SKM-1 (cell line): ENCODE measurements around the gene GOLGA6L7.
"Not testable (repeated sequence)": the region's sequence is repeated elsewhere in the genome, so short reads cannot be mapped to it uniquely, and the experiment has no call there.

Experiments used
- DNase-seq: peaks from one replicate; lab custom pipeline; 2025; ENCODE audit not compliant: unreplicated experiment; lab: John Stamatoyannopoulos, UW

Gene GOLGA6L7, protein sequence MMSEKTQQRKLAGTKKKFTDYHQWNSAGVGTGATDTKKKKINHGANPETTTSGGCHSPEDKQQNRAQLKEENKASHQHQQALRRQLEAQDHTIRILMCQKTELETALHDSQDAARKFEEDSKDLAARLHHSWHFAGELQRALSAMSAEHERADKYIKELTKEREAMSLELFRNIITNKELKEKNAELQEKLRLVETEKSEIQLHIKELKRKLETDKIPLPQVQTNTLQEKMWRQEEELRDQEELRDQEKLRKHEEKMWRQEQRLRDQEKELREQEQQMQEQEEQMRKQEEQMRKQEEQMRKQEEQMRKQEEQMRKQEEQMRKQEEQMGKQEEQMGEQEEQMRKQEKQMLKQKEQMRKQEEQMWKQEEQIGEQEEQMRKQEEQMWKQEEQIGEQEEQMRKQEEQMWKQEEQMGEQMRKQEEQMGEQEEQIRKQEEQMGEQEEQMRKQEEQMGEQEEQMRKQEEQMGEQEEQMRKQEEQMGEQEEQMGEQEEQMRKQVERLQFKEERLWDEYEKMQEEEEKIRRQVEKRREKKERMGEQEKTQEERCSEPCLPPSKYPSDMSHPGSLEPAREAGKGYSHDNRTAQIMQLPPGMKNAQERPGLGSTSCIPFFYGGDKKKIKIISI

DNA sequence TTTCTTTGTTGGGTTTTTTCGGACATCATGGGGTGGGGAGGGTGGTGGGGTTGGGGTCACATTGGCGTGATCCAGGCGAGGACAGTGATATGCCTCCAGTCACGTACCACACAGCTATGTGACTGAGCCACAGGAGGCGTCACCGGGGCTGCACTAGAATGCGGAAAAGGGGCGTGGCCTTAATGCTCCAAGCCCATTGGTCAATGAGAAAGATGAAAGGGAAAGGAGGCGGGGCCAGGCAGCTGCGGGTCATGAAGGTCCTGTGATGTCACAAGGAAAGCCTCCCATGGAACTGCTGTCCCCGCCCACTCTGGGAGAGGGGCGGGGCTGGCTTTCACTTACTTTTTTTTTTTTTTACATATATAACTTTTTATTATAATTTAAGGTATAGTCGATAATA is at the start of gene GOLGA6L7:
GOLGA6L7 (minus strand) TSS at position 124 of the 400 bp plus-strand sequence; CDS start at position 29, 95 bp downstream.
- DNase-seq: not testable (repeated sequence)

DNA sequence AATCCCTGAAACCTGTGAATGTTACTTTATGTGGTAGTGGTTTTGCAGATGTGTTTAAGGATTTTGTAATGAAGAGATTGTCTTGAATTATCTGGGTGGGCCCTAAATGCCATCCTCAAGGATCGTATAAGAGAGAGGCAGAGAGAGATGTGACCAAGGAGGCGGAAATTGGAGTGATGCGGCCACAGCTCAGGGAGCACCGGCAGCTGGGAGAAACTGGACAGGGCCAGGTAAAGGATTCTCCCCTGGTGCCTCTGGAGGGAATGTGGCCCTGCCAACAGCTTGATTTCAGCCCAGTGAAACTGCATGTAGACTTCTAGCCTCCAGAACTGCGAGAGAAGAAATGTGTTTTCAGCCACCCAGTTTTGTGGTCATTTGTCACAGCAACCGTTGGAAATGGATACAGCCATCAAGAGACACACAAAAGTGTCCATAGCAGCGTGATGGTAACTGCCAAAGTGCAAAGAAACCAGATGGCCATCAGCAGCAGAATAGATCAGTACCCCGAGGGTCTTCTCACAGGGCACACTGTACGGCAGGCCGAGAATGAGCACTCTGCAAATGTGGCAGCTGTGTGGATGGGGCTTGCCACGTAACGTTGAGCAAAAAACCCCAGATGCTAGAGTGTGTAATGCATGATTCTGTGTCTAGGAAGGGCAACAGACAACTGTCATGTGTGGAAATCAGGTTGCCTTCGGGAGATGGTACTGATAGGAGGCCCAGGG is 49.6 kb upstream of the GOLGA6L7 start:
- DNase-seq: no peak

DNA sequence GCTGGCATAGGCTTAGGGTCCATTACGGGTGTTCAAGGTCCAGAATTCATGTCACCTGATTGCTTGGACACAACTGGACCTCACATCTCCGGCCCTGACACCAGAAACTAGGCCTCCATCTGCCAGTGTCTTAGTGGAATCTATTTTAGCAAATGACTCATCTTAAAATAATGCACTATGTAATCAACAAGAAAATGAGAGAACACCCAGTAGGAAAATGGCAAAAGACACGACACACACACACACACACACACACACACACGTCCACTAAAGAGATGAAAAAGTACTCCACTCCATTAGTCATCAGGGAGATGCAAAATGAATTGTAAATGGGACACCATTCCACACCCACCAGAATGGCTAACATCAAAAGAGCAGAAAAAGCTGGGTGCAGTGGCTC is 48.5 kb upstream of the GOLGA6L7 start:
- no peak for DNase-seq

DNA sequence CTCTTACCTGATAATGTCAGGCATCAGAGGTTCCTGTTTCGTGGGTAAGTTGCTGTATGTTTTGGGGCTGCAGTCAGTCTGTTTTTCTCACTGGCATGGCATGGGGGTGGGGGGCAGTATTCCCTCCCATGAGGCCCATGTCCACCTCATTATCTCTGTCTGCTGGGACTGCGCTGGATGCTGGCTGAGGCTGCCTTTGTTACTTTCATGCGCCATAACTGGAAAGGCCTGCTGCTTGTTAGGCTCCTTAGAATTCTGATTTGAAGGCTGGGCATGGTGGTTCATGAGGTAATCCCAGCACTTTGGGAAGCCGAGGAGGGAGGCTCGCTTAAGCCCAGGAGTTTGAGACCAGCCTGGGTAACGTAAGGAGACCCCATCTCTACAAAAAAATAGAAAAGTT is 47.1 kb upstream of the GOLGA6L7 start:
- DNase-seq: no peak

DNA sequence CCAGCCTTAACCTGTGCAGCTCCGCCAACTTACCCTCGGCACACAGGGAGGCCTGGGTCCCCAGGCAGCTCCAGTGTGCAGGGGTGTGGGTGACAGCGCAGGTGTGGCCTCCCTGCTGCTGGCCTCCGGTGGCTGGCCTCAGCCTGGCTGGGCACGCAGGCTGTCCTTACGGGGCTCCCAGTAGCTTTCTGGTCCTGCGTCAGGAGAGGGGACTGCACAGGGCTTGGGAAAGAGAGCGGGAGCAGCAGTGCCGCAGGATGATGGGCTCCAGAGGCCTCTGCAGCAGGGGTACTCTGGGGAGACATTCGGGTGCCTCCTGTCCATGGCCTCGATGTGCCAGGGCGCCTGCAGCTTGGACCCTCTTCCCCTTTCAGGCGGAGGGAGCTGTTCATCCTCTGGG is 46.7 kb upstream of the GOLGA6L7 start:
- DNase-seq: no peak

DNA sequence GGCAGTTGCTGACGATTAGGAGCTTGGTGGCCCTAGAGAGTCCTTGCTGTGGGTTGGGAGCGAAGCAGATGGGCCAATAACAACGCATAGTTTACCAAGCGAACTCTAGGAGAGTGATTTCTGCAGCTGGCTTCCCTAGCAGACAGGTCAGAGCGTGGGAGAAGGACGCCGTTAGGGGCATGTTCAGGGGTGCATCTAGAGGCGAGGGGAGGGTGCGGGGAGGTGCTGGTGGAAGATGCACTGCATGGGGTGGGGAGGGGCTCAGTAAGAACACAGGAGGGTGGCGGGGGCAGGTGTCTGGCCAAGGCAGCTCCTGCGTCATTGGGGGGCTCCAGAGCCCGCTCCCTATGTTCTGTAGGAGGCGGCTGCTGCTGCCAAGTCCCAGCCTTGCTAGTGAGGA is 46.2 kb upstream of the GOLGA6L7 start:
- DNase-seq: no peak

DNA sequence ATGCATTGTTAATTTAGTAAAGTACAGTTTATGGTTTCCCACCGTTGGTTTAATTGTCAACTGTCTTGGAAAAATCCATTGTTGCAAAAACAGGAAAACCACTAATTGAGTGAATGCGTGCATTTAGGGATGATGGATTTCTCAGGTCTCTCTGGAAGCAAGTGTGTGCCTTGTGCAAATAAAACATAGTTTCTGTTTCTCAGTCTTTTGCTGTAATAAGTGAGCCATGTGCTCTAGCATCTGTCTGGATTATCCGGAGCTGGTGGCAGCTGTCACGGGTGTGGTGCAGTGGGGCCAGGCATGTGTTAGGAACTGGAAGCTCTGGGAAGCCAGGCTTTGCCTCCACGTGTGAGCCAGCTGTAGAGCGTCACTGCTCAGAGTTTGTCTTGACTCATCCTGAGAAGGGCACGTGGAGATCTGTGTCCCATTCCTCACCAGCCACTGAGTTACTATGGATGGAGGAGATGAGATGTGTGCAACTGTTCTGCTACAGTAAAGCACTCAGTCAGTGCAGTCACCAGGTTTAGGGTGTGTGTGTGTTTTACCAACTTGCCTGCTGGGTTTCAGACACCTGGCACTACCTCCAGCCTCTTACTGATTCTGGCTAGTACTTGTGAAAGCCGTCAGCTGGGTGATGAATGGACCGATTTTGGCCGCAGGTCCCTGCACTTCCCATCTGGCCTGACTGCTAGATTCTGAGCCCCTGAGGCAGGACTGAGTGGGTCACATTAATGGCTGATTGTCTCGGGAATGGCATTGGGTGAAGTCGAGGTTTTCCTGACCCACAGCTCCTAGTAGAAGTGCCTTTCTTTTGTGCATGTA is 44.6 kb upstream of the GOLGA6L7 start:
- DNase-seq: no peak

DNA sequence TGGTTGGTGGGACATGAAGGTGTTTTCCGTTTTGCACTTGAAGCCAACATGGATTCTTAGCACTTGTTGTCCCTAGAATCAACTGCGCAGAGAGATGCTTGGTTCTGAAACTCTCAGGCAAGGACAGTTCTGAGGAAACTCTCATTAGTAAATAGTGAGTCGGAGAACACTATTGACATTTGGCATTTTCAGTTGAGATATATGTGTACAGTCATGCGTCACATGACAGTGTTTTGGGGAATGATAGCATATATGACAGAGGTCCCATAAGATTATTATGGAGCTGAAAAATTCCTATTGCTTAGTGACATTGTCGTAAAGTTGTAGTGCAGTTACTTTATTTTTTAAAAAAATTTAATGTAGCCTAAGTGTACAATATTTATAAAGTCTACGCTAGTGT is 43.1 kb upstream of the GOLGA6L7 start:
- no peak for DNase-seq

DNA sequence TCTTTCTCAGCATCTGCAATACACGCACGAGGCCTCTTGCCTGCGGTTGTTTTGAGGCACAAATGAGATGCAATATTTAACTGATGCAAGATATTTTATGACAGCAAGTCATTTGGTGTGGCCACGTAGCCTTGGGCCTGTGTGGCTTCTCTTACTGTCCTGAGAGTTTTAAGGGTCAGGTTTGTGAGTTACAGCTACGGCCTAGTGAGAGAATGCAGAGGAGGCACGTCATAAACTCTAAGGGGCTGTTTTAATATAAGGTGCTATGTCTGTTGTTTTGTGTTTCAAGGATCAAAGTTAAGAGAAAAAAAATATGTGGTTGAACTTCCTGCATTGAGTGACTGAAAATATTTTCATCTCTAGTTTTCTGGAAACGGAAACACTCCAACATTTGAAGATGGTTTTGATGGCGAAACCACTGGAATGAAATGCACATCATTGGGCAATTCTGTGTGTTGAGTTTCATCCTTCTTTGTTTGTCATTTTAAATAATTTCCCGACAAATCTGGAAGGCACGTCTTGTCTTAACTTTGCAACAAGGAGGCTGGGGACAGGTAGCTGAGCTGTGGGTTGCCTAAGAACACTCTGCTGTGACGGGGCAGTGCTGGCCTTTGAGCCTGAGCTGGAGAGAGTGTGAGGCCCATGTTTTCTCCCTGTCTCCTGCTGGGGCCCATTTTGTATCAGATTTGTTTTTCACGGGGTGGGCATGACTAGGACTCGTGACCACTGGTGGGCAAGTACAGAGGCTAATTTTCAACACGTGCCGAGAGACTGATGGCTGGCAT is 42.5 kb upstream of the GOLGA6L7 start:
- no peak for DNase-seq

DNA sequence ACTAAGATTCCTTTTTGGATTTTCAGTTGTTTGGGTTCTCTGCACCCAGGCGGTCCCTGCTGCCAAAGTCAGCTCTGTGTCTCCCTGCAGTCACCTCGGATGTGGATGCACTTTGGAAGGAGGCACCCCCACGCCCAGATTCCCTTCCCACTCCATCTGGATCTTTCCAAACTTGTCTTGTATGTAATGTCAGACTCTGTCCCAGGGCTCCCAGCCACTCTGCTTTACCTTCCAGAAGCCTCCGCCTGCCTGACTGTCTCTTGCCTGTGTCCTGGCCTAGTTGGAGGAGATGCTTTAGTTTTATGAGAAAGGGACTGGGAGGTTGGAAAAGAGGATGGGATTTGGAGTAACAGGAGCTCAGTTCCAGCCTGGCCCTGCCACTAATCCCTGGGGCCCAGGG is 41.8 kb upstream of the GOLGA6L7 start:
- DNase-seq: not testable (repeated sequence)

DNA sequence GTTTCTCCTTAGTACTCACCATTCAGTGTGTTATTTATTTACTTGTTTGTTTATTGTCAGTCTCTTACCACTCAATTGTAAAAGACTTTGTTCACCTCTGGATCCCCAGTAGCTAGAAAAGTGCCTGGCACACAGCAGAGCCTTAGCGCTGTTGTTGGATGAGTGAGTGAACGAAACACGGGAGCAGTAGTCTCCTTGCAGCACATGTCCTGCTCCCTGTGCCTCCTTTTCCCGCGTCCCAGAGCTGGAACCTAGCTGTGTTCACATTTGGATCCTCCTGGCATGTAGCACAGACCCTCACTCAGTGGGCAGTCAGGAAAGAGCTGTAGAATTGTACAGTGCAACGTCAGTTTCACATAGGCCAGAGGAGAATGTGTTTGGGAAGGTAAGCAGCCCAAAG is 41.4 kb upstream of the GOLGA6L7 start:
- DNase-seq: not testable (repeated sequence)

DNA sequence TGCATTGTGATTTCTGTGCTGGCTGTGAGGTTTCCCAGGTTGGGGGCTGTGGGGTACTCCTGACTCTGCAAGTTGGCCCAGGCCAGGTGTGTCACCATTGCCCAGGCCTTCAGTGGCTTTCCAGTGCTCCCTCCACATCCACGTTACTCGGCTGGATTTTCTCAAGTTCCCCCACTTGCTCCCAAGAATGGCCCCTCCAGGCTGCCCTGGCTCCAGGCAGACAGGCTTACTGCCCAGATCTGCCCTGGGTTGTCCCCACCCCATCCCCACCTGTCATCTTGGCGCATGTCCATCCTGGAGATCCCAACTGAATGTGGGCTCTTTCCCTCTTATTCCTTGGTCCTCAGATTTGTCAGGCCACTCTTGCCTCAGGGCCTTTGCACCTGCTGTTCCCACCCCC is 40.9 kb upstream of the GOLGA6L7 start:
- no peak for DNase-seq

DNA sequence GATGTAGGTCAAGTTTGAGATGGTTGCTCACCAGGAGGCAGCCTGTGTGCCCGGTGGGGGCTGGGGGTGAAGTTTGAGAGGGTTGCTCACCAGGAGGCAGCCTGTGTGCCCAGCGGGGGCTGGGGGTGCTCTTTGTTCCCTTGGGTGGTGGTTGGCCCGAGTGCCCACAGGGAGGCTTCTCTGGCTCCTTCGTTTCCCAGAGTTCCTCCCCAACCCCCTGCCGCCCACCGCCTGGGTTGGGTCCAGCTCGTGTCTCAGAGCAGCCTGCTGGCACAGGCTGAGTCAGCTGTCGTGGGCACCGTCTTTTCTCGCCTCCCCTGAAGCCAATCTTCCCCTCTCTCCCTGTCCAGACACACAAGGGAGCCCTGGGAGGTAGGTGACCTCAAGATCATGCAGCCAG is 40.5 kb upstream of the GOLGA6L7 start:
- DNase-seq: no peak

DNA sequence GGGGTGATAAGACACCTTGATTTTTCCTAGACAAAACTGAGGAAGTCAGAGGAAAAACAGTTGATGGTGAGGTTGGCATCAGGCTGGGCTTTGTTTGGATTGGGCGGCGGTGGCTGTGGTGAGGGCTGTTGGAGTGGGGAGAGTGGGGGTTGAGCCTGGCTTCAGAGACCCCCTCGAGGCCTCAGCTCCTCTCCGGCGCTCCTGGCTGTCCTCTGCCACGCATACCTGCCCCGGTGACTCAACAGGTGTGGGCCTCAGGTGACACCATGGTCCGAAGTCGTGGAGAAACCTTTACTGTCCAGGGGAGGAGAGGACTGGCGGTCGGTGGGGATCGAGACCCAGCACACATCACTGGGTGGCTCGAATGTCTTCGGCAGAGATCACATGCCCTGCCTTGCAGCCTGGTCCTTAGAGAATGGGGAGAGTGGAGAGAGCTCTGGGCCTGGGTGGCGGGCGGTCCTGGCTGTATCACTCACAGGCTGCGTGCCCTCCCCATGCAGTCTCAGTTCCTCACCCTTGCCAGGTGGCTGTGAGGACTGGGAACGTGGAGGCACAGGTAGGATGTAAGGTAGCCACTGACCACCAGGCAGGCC is 40.0 kb upstream of the GOLGA6L7 start:
- no peak for DNase-seq

DNA sequence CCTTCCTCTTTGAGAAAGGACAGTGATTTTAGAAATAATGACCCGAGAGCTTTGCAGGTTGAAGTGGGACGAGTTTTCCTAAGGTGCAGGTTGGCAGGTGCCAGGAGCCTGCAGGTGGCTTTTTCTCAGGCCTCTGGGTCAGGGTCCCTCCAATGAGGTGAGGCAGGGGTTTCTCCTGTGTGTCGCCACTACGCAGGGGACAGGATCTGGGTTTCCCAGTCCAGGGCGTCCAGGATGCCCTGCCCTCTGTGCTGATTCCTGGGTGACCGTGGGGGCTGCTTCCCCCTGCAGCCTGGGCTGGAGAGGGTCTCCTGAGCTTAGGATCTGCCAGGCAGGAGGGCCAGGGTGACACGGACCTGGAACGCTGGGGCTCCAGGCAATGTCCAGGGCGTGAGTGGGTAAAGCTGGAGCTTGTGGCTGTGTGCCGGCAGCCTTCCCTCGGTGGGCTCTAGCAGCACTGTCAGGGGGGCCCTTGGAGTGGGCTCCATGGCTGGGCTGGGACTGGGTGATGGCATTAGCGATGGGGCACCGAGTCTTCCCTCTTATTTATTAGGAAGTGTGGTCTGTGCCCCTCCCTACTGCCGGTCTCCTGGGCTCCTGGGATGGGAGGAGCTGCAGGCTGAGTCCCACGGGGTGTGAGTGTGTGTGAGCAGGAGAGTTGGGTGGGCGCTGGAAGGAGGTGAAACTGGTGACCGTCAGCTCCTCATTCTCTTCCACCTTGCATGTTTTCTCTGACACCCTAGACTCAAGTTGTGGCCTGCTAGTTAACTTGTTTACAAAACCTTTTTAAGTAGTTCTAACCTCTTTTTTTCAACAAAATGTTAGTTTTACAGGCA is 39.1 kb upstream of the GOLGA6L7 start:
- DNase-seq: no peak

DNA sequence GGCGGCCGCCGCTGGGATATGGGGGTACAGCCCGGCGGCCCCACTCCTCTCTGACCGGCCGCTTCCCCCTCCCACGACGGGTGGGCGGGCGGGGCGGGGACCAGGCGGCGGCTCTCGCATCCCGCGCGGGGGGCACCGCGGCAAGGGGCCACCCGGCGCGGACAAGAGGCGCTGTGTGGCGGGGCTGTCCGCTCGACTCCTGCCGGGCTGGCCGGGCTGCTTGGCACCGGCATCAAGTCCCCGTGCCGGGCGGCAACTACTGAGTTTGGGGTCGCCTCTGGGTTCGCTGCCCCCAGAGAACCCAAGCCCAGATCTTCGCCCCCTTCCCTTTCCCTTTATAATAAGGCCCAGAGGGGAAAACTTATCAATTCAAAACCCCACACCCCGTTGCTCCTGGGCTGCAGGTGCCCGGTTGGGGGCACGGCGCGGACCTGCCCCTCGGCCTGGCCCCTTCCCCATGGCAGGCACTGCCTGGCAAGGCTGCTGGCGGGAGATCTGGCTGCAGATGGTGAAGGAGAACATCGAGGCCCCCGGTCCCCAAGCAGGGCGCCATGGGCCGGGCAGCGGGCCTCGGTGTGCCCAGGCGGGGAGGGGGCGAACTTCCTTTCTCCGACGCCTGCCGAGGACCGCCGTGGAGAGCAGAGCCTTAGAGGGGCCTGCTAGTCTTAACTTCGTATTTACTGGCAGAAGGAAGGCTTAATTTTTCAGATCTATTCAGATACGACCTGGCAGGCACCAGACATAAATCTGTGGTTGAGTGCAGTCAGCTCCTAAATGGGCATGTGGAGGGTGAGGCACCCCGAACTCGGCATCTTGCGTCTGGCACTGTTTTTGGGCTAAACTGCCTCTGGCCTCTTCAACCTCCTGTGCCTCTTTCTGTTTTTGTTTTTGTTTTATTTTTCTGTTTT is 38.2 kb upstream of the GOLGA6L7 start:
- DNase-seq: no peak

DNA sequence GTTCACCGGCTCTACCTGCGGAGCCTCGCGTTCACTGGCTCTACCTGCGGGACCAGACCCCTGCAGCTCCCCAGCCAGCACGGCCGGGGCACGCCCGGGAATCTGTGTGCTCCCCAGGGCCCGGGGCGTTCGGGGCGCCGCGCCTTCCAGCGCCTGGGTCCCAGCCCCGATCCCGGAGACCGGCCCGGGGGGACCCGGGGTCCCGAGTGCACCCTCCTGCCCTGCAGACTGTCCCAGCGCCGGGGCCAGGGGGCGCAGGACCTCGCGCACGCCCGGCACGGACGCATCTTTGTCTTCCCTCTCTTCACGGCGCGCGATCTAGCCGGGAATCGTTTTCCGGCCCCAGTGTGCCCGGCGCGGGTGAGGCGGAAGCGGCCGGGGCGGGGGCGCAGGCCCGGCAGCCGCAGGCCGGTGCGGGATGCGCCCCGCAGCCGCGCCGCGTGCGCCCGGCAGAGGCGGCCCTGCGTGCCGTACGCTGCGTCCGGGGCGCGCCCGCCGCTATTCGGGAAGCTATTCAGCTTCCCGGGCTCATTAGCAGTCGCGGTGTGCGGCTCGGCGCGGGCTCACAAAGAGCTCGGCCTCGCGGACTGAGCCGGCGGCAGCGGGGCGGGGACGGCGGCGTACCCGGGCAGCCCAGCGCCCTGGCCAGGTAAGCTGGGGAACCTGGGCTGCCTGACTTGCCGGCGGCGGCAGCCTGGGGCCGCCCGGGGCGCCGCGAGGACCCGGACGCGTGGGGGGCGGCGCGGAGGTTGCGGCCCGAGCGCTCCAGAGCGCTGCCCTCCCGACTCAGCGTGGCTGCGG is 37.4 kb upstream of the GOLGA6L7 start, which contains the start of gene APBA2:
APBA2 (plus strand) TSS at position 345 of the 801 bp plus-strand sequence. CDS start 167,911 bp downstream, outside the sequence.
- no peak for DNase-seq
